Globus pallidus (tissue), 1 donor: ENCODE results near the gene MSI1.
A peak's percentile ranks its signal among the peaks of the same experiment; 100 is the strongest.

Experiments used
- DNase-seq: peaks from one replicate; pipeline ENCODE4 v3.0.0-alpha.2; 2015; ENCODE audit warnings: low spot score

MSI1 gene

DNA sequence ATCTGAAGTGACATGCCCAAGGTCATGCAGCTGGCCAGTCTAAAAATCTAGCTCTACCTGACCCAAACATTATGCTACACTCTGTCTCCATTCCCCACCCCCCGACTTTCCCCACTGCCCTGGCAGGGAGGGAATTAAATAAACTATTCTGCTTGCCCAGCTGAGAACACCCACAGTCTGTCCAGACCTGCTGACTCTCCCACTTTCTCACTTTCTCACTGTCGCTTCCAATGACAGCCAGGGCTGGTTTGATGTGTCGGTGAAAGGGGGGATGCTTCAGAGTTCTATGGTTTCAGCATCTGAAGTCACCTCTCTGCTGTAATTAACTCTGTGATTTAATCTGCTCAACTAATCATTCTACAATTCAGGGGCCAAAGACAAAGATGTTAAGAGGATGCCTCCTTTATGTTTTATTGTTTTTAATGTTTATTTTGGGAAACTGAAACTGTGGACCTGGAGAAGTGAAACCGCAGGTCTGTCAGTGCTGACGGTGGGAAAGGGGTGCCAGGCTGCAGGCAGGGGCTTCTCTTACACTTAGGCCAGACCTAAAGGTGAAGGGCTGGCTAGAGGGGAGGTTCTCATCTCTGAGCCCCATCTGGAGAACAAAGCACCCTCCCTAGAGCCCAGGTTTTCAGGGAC, 8.1 kb upstream of the MSI1 start:
- DNase-seq, result no peak

DNA sequence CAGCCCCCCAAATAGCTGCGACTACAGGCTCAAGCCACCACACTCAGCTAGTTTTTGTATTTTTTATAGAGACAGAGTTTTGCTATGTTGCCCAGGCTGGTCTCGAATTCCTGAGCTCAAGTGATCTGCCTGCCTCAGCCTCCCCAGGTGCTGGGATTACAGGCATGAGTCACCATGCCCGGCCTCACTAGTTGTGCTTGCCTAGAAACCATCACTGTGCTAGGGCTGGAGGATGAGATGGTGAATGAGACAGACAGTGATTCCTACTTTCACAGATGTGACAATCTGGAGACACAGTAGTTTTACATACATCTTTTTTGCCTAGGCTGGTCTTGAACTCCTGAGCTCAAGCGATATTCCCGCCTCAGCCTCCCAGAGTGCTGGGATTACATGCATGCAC, 7.5 kb upstream of the MSI1 start:
- DNase-seq, result no peak

DNA sequence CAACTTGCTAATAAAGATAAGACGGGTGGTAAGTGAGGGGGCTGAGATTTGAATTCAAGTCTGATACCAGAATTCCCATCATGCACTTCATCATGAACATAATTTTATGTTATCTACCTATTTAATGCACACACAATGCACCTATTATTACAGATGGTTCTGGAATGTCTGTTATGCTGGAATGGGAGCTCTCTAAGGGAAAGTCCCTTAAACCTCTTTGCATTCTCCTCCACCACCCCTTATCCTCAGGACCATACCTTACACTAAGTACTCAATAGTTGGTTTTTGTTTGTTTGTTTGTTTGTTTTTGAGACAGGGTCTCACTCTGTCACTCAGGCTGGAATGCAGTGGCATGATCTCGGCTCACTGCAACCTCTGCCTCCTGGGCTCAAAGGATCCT, 7.0 kb upstream of the MSI1 start:
- DNase-seq, result no peak

DNA sequence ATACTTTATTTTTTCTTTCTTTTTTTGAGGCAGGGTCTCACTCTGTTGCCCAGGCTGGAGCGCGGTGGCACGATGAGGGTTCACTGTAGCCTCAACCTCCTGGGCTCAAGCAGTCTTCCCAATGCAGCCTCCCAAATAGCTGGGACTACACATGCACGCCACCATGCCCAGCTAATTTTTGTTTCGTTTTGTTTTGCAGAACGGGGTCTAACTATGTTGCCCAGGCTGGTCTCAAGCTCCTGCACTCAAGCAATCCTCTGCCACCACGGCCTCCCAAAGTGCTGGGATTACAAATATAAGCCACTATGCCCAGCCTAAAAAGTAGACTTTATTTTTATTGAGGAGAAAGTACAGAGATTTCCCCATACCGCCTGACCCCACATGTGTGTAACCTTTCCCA, 4.7 kb upstream of the MSI1 start:
- no peak for DNase-seq

DNA sequence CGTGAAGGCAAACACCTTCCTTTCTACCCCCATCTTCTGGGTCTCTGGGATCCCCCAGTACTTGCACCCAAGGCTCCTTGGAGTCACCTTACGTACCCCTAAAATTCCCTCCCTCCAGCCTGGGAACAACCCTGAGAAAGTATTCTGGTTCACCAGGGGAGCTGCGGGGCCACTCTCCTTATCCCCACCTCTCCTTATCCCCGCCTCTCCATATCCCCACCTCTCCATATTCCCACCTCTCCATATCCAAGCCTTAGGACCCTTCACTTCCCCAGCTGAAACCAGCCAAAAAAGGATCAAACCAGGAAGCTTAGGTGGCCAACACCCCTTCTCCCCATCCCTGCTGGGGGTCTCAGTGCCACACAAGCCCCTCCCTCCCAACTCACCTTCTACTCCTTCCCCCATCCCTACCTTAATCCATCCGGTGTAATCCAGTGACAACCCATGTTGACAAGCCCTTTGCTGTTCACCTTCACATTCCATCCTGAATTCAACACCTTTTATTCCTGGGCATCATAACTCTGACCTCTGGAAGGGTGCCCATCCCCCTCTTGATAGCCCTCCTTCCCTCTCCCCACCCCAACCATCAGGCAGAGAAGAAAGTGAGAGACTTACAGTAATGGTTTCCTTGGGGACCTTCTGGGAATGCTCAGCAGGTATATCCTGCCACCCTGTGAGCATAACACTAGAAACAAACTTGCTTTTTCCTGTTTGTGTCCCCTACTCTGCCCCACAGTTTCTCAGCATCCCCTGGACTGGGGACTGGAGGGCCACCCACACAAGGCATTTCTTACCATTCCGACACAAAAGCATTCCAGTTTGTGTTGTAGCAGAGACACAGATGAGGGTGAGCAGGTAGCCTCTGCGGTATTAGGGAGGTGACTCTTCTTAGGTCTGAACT, 1.6 kb upstream of the MSI1 start:
- DNase-seq, result no peak

DNA sequence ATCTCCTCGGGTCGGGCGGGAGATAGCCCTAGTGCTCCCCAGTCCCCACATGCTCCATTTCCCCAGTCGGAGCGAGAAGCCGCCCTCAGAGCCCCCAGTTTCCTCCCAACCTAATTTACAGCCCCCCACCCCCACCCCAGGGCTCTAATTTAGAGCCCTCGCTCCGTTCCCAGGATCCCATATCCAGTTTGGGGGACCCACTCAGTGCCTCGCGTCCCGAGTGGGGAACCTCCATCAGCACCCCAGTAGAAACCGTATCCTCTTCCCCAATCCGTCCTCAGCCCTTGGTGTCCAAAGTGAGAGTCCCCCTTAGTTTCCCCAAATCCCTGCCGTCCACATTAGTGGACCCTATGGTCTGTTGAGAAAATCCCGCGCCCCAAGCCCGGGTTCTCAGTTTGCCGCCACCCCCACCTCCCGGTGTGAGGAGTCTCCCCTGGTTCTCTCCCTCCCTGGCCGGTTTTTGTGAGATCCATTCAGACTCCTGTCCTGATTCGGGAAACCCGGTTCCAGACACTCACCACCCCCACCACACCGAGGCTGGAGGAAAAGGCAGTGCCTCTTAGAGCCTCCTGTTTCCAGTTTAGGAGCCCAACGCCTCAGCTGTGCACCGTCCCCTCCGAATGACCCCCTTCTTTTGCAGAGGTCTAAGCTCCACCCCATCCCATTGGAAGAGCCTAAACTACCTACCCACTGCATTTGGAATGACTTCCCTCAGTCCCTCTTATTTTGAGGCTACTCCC, 809 bp upstream of the MSI1 start:
- no peak for DNase-seq

DNA sequence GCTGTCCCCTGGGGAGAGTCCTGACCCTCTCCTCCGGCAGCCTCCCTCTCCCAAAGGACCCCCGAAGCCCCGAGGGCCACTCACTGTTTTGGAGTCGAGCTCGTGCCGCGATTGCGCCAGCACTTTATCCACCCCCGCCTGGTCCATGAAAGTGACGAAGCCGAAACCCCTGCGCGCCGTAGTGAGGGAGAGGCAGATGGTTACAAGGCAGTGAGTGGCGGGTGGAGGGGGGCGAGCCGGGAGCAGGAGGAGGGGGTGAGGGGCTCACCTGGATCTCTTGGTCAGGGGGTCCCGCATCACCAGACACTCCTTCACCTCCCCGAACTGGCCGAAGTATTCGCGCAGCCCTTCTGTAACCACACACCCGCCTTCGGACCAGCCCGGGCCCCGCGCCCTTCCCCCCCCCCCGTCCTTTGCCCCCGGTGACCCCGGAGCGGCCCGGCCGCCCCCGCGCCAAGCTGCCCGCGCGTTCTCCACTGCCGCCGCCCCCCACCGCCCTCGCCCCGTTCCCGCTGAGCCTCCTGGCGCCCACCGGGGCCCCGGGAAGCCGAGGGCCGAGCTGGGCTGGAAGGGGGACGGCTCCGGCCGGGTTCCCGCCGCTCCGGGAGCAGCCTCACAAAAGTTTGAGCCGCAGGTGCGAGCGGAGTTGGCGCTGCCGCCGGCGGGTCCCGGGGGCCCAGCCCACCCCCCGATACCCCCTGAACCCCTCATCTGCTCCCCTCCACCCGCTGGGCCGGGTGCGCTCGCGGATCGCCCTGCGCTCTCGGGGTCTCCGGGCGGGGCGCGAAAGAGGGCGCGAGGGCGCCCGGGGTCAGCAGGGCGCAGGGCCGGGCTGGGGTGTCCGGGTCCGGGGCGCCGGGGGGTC, 808 bp downstream of the MSI1 start:
- no peak for DNase-seq

DNA sequence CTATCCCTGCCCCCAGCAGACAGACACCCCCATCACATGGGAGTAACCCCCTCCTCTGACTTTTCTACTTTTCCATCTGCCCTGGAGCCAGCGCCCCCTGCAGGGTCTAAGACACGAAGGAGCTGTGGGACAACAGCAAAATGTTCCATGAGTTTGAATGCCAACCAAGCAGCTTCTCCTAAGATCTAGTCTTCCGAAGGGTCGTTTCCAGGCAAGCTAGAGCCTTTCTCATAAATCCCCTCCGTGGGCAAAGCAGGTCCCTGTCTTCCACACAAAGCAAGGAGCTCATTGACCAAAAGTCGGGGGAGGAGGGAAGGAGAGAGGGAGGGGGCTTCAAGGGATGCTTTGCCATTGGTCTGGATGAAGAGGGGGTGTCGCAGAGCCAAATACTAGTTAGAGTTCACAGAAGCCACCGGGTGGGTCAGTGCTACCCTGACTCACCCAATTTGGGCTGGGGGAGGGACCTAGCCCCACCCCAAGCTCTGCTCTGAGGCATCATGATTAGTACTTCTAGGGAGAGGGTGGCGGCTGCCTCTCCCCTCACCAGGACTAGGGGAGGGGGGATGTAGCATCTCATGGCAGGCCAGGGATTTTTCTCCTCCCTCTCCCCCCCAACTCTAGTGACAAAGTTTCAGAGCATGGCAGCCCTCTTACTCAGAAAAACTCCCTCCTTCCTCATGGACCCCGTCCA, 1.6 kb downstream of the MSI1 start:
- no peak for DNase-seq

DNA sequence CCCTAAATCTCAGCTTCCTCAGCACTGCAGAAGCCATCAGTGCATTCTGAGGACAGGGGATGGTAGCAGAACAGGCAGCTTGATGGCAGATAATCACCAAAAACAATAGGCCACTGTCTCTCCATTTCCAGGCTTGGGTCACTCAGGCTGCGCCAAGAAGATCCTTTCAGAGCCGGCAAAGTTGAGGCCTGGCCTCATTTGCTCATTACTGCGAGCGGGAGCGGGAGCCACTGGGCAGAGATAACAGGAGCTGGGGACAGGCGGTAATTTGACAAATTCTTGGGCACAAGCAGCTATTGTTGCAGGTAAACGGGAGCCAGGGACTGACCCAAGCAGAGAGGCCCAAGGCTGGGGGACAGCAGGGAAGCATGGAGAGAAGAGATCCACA, 2.1 kb downstream of the MSI1 start:
- DNase-seq, result no peak

DNA sequence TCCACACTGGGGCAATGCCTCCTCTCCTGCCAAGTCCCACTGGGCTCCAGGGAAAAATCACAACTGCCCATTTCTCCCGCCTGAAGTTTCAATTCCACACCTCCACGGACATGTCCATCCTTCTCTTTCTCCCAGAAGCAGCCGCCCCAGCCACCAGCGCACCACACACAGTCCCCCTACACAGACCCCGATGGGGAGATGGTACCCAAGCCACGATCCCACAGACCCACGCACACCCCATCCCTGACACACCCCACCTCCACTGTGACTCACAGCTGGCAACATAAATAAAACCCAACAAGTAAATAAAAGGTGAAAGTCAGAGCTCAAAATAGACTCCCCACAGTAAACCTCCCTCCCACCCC, 2.6 kb downstream of the MSI1 start:
- DNase-seq, result no peak

DNA sequence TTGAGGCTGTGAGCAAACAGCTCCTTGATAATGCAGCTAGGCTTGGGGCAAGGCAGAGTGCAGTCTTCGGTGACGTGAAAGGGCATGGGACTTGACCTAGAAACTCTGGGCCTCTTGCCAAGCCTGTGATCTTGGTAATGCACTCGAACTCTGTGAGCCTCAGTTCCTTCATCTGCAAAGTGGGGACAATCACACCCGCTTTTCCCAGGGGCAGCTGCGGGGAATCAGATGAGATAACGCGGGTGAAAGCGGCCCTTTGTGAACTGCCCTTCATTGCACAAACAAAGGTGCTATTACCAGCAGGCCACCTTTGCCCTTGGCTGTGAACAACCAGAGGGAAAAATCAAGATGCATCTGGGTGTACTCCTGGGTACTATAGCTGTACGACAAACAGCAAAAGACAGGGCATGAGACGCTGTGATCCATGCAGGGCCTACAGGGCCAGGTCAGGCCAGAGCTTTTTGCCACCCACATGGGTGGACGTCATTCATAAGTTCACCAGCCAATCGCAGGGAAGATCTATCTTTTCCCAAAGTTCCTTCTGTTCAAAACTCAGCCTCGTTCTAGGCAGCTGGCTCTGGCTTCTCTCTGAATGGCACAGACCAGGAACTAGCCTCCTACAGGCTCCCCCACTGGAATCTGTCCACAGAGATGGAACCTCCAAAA, 3.2 kb downstream of the MSI1 start:
- DNase-seq, result no peak

DNA sequence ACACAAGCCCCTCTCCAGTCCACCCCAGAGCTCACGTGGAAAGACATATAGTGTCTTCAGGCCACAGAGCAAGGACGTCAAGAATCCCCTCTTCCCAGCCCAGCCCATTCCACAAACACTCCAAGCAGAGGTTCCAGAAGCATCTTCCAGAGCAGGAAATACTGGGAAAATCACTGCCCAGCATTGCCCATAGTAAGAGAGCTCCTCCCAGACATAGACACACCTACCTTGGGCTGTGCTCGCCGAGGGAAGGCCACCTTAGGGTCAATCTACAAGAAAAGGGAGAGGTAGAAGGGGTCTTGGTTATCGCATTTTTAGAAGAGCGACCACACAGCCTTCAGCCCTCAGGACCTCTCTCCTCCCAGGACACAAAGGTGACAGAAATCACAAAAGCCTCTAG, 4.5 kb downstream of the MSI1 start:
- DNase-seq, result no peak

DNA sequence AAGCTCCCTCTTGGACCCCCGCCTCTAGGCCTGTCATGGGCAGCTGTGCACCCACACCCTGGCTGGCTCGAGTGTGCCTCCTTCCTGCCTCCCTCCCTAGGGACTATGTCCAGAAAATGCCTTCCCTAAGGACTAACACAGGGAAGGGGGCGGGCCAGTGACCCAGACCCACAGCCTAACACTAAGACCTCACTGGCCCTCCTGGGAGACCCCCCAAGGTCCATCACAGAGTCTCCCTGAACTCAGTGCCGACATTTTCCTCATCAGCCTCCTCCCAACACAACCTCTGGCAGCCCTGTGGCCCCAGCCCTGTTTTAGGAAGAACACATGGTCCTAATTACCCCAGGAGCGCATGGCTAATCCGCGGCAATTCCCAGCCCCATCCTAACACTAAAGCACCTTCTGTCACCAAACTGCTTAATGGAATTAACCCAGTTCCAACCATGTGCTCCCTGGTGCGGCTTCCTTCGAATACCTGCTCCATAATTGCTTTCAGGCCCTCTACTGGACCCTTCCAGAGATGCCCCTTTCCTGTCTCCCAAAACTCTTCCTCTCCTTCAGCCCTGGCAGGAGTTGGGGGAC, 5.6 kb downstream of the MSI1 start:
- DNase-seq, result no peak

DNA sequence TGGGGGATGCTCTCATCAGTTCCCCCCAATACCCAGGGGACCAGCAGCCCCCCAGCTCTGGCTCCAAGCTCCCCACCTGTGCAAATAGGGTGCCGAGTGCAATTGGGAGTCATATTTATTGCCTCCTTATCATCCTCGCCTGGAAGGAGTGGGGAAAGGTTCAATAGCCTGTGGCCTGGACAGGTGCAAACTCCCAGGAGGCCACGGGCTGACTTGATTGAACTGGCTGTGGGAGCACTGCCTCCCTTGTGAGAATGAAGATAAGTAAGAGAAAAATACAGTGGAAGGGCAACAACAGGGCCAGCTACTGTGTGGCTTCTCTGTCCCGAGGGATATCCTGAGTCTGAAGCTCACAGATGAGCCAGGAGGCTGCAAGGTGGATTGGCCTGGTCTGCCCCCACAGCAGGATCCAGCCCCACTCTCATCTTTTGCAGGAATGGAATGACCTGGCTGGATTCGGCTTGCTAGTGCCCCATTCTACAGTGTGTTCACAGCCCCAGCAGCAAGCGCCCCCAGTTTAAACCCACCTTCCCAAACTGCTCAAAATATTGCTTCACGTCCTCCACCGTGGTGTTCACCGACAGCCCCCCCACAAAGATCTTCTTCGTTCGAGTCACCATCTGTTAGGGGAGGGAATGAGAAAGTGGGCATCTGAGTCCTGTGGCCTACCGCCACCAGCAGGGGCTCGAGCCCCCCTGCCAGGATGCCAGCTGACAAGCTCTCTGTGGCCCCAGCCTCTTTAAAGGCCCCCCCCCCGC, 6.3 kb downstream of the MSI1 start:
- DNase-seq, result no peak

DNA sequence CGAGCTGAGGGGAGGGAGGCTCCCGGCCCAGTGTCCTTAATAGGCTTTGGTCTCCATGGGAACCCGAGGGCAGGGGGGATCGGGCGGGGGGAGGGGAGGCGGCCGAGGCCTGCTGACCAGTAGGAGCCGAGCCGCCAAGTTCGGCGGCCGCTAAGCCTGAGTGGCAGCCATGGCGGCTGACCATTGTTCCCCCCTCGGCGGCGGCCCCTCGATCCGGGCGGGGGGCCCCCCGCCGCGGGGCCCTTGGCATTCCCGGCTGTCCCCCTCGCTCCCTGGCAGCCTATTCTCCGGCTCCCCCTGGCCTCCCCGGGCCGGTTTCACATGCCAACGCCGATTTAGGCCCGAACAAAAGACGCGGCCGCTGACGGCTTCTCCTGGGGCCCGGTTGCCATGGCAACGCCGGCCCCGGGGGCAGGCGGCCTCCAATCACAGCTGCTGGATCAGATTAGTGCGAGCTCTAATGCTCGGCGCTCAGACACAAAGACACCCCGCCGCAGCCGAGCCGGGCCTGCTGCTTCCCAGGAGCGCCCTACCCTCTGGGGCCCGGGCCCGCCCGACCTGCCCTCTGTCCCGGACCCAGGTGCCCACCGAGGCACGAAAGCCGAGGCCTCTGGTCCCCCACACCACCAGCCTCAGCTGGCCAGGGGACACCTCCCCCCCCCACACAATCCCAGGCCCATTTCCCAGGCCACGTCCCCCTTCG, 7.3 kb downstream of the MSI1 start:
- DNase-seq, result peak; percentile 84

DNA sequence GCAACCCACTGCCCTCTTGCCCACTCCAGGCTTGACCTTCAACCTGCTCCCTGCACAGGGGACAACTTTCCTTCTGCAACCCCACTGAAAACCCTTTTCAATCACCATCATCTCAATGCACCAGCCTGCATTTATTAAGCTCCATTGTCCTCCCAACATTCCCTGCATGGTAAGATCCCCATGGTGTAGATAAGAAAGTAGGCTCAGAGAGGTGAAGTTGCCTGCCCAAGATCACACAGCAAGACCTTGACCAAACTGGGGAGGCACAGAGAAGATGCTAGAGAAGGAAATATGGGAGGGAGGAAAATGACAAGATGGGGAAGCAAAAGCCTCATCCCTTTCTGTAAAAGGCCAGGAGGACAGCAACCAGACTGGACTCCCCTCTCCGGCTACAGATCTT, 9.8 kb downstream of the MSI1 start:
- DNase-seq, result no peak

DNA sequence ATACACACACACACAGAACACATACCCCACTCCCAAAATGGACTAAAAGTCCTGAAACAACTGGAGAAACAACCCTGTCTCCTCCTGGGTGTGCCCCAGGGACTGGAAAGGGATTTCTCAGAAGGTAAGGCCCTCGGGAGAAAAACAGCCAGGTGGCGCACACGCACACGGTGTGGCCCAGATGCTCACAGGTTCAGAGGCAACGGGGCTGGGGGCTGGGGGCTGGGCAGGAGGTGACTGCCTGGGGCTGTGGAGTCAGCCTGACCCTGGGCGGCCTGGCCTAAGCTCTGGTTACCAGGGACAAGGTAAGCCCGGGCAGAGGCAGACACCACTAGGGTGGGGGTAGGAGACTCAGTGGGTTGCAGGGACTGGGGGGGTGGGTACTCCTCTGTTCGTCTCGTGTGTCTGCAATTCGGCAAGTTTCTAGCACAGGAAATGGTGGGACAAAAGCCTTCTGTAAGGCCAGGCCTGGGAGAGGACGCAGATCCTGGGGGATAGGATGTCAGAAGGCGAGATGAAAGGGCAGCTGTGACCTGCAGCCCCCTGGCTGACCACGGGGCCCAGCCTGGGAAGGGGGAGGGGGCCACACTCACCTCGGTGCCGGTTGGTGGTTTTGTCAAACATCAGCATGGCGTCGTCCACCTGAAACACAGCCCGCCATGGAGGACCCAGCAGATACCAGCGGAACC, 10.4 kb downstream of the MSI1 start:
- DNase-seq, result no peak

DNA sequence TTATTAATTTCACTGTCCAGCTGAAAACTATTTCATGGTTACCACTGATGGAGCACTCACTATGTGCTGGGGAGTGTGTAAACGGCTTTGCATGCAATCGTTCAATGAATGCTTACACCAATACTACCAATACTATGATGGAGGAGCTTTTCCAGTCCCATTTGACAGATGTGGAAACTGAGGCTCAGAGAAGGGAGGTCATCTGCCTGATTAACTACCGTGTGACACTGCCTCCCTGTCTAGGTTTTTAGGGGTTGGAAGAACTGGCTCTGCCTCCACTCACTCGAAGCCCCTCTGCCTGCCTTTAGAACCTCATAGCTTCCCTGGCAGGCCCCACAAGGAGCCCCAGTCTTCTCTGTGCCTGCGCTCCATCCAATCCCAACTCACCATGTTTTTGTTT, 11.9 kb downstream of the MSI1 start:
- DNase-seq, result no peak
